B cell (primary cell): Measurements from ENCODE around the gene USP28. TPM values are rescaled to one million over a fixed set of nuclear protein-coding genes. Genes with fewer than 3 reads are reported as not detected.

ENCODE experiments used
- ATAC-seq: fragments of 200-7000 bp; cut with Tn5 transposase; one replicate; pipeline ENCODE4 v1.10.0; 2021; ENCODE audit warnings: low read depth, mild to moderate bottlenecking, moderate number of reproducible peaks, moderate library complexity
- CTCF ChIA-PET: fragments of 350-600 bp; sonication (Branson Sonifier 250); formaldehyde crosslinking; loops from one replicate; lab custom pipeline; 2021; ENCODE audit warnings: antibody characterized with exemption, inconsistent platforms; lab: Charles Lee
- POLR2A ChIA-PET: fragments of 350-600 bp; sonication (Branson Sonifier 250); formaldehyde crosslinking; loops from one replicate; lab custom pipeline; 2021; ENCODE audit warnings: antibody characterized with exemption; lab: Charles Lee
- DNase-seq: peaks from one replicate; pipeline ENCODE4 v3.0.0; 2013
- H2AFZ ChIP-seq: 2 replicates; pipeline ENCODE4 v1.6.1; 2012; ENCODE audit warnings: mild to moderate bottlenecking, low read depth, low read length; ENCODE audit not compliant: insufficient read depth, poor library complexity, severe bottlenecking
- H3K27ac ChIP-seq, 2 donors: 1 replicate in 1 of 2; 2 replicates in 1 of 2; pipeline ENCODE4 v1.5.1; 2012 to 2013; ENCODE audit warnings: low read length in 2 of 2, mild to moderate bottlenecking in 2 of 2, moderate library complexity in 1 of 2
- H3K27me3 ChIP-seq, 4 experiments: fragments of 200-600 bp in 1 of 4; sonication (generic) in 1 of 4; replicated peaks in 1 of 4; 1 replicate in 2 of 4; 2 replicates in 2 of 4; pipeline versions ENCODE4 v1.6.1 to v1.7.0; 2013 to 2016; ENCODE audit warnings: low read length in 3 of 4, mild to moderate bottlenecking in 2 of 4, mixed read lengths in 1 of 4, moderate library complexity in 1 of 4; ENCODE audit not compliant: insufficient read depth in 4 of 4, control insufficient read depth in 3 of 4; ENCODE audit errors: control extremely low read depth in 1 of 4
- H3K36me3 ChIP-seq, 2 experiments: replicated peaks in 1 of 2; 1 replicate in 1 of 2; 2 replicates in 1 of 2; pipeline versions ENCODE4 v1.6.1 to v1.7.1; 2013; ENCODE audit warnings: low read length in 1 of 2; ENCODE audit not compliant: insufficient read depth in 2 of 2, control insufficient read depth in 1 of 2; ENCODE audit errors: control extremely low read depth in 1 of 2, extremely low read depth in 1 of 2
- H3K4me1 ChIP-seq, 2 donors: fragments of 200-600 bp in 1 of 2; sonication (generic) in 1 of 2; 1 replicate in 1 of 2; 2 replicates in 1 of 2; pipeline versions ENCODE4 v1.5.1 to v1.6.1; 2013 to 2017; ENCODE audit warnings: low read length in 2 of 2; ENCODE audit not compliant: control insufficient read depth in 2 of 2, insufficient read depth in 2 of 2
- H3K4me2 ChIP-seq: replicated peaks from 2 replicates; pipeline ENCODE3; 2012; ENCODE audit warnings: mild to moderate bottlenecking, low read depth, low read length; ENCODE audit not compliant: poor library complexity, severe bottlenecking
- H3K4me3 ChIP-seq, 5 experiments: fragments of 200-600 bp in 1 of 5; sonication (generic) in 1 of 5; 1 replicate in 3 of 5; 2 replicates in 2 of 5; pipeline versions ENCODE4 v1.5.1 to v1.7.0; 2011 to 2016; ENCODE audit warnings: low read length in 4 of 5, mild to moderate bottlenecking in 4 of 5, low read depth in 2 of 5, control low read depth in 1 of 5, moderate library complexity in 1 of 5; ENCODE audit not compliant: insufficient read depth in 1 of 5; ENCODE audit errors: control extremely low read depth in 1 of 5, extremely low read depth in 1 of 5
- H3K79me2 ChIP-seq: fragments of 200-600 bp; sonication (generic); one replicate; pipeline ENCODE4 v1.6.0; 2016; ENCODE audit warnings: low read length; ENCODE audit not compliant: control insufficient read depth, insufficient read depth
- H3K9ac ChIP-seq: fragments of 200-600 bp; sonication (generic); 2 replicates; pipeline ENCODE4 v1.6.1; 2017; ENCODE audit warnings: mild to moderate bottlenecking, low read length, moderate library complexity
- H3K9me3 ChIP-seq, 3 donors: one replicate each; pipeline versions ENCODE4 v1.6.1 to v1.7.1; 2013; ENCODE audit warnings: low read length in 2 of 3; ENCODE audit not compliant: control insufficient read depth in 2 of 3, insufficient read depth in 1 of 3; ENCODE audit errors: control extremely low read depth in 1 of 3
- H4K20me1 ChIP-seq: 2 replicates; pipeline ENCODE4 v1.6.0; 2012; ENCODE audit warnings: mild to moderate bottlenecking, low read length; ENCODE audit not compliant: insufficient read depth, control insufficient read depth, poor library complexity, severe bottlenecking
- H3K27ac Mint-ChIP-seq: one replicate; pipeline ENCODE4 v1.8.0; 2021; ENCODE audit warnings: mixed read lengths
- H3K27me3 Mint-ChIP-seq: one replicate; pipeline ENCODE4 v1.8.0; 2021; ENCODE audit warnings: mixed read lengths
- H3K4me1 Mint-ChIP-seq: one replicate; pipeline ENCODE4 v1.8.0; 2021; ENCODE audit warnings: mixed read lengths
- H3K4me3 Mint-ChIP-seq: one replicate; pipeline ENCODE4 v1.8.0; 2021; ENCODE audit warnings: mixed read lengths
- H3K9me3 Mint-ChIP-seq: one replicate; pipeline ENCODE4 v1.8.0; 2022; ENCODE audit warnings: mixed read lengths; ENCODE audit not compliant: insufficient read depth
- EZH2 ChIP-seq: IDR thresholded peaks from 2 replicates; pipeline ENCODE4 v1.6.1; 2012; ENCODE audit warnings: borderline replicate concordance, low read depth, mild to moderate bottlenecking, moderate library complexity, low read length; ENCODE audit not compliant: insufficient read depth, poor library complexity, severe bottlenecking
- WGBS: methylation state at CpG from one replicate; pipeline ENCODE4 v1.1.5; 2013; ENCODE audit warnings: missing lambda C conversion rate; ENCODE audit not compliant: insufficient coverage; 5-methylcytosine and 5-hydroxymethylcytosine counted together
- intact Hi-C: fragments of 100-400 bp; cut with micrococcal nuclease; formaldehyde crosslinking; loops from one replicate; pipeline ENCODE4 v1.10.0; 2022
- polyA plus RNA-seq: library from polyadenylated mRNA; depleted of rRNA; stranded (reverse); fragments of >200 nt; gene quantifications from 2 replicates; pipeline ENCODE4 v1.2.3, GENCODE V29; 2012
- total RNA-seq, 2 donors: library from RNA; stranded (reverse); fragments of 120-200 nt in 1 of 2; gene quantifications; 1 replicate in 1 of 2; 2 replicates in 1 of 2; pipeline versions ENCODE4 v1.2.3 to v1.2.4, GENCODE V29; 2013 to 2022
- TF ChIP-seq, protein P1 (sequence below): fragments of 200-600 bp; IDR thresholded peaks from one replicate; pipeline ENCODE4 v1.8.0; 2022; ENCODE audit warnings: antibody characterized with exemption, mild to moderate bottlenecking

USP28 gene
- total and polyA plus RNA-seq, 2 donors (not counting 1 experiment from before 2014, with no cell fraction given) = 78.0 to 104 TPM

GRCh38 chr11:113904379-113905101, 29.2 kb upstream of the USP28 start, which contains the start of gene HTR3B:
TSS of gene HTR3B (plus strand) at chr11:113904796. CDS start at chr11:113904934, 138 bp downstream.
- Histone ChIP-seq H3K9me3 (peaks cover 0 to 1% (median 0%) of the 10 kb centered on the region in 3 donors), H2AFZ (no peak within 1 kb of the TSS), H3K79me2 (no peaks in the 10 kb centered on the region), H3K36me3 (no peaks in the 10 kb centered on the region), H3K27ac (no peak within 1 kb of the TSS), H3K4me1 (no peaks in the 10 kb centered on the region), H3K9ac (no peak within 1 kb of the TSS), H3K4me2 (no peak within 1 kb of the TSS), H3K4me3 (no peak within 1 kb of the TSS), H4K20me1 (no peaks in the 10 kb centered on the region), H3K27me3 (no peaks in the 10 kb centered on the region)
- ATAC-seq = no peak
- POLR2A ChIA-PET = no interaction called here
- no peak for TF ChIP-seq EZH2
- TF ChIP-seq, protein P1, sequence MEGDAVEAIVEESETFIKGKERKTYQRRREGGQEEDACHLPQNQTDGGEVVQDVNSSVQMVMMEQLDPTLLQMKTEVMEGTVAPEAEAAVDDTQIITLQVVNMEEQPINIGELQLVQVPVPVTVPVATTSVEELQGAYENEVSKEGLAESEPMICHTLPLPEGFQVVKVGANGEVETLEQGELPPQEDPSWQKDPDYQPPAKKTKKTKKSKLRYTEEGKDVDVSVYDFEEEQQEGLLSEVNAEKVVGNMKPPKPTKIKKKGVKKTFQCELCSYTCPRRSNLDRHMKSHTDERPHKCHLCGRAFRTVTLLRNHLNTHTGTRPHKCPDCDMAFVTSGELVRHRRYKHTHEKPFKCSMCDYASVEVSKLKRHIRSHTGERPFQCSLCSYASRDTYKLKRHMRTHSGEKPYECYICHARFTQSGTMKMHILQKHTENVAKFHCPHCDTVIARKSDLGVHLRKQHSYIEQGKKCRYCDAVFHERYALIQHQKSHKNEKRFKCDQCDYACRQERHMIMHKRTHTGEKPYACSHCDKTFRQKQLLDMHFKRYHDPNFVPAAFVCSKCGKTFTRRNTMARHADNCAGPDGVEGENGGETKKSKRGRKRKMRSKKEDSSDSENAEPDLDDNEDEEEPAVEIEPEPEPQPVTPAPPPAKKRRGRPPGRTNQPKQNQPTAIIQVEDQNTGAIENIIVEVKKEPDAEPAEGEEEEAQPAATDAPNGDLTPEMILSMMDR = no peak
- Mint-ChIP-seq H3K4me1 (peaks cover 1% of the 10 kb centered on the region), H3K9me3 (no peaks in the 10 kb centered on the region), H3K4me3 (no peak within 1 kb of the TSS), H3K27me3 (no peaks in the 10 kb centered on the region), H3K27ac (no peak within 1 kb of the TSS)
- CTCF ChIA-PET = interaction anchor here (0.6 to 7.4 kb wide), 4 partner anchors 8 to 356 kb away, joined by 3 to 52 read pairs (median 23); no protein-coding TSS in a partner anchor
- intact Hi-C loops = no loop called here
- WGBS = 80% methylated on average over 5 of the region's 6 CpGs
- DNase-seq = no peak

GRCh38 chr11:113901141-113901540, 25.8 kb upstream of the USP28 start:
- TF ChIP-seq EZH2 = no peak
- TF ChIP-seq, protein P1 = no peak
- Histone ChIP-seq H4K20me1 (no peaks in the 10 kb centered on the region), H3K9ac (no peak overlapping the region), H3K9me3 (peaks cover 0 to 1% (median 0%) of the 10 kb centered on the region in 3 donors), H2AFZ (no peak overlapping the region), H3K27me3 (no peaks in the 10 kb centered on the region), H3K4me2 (no peak overlapping the region), H3K4me3 (no peak overlapping the region), H3K27ac (no peak overlapping the region), H3K4me1 (peaks cover 4 to 8% of the 10 kb centered on the region in 2 donors), H3K36me3 (no peaks in the 10 kb centered on the region), H3K79me2 (no peaks in the 10 kb centered on the region)
- H3K9me3 Mint-ChIP-seq = no peaks in the 10 kb centered on the region
- DNase-seq = no peak
- no peak overlapping the region for H3K4me3 Mint-ChIP-seq
- ChIA-PET POLR2A (interaction anchor here (0.6 to 0.7 kb wide), 4 partner anchors 29 to 293 kb away, joined by 3 to 6 read pairs (median 4); no protein-coding TSS in a partner anchor), CTCF (interaction anchor here (0.7 to 5.5 kb wide), 7 partner anchors 10 to 364 kb away, joined by 3 to 43 read pairs (median 4); no protein-coding TSS in a partner anchor)
- no peaks in the 10 kb centered on the region for H3K27me3 Mint-ChIP-seq
- ATAC-seq = no peak
- H3K4me1 Mint-ChIP-seq = peaks cover 11% of the 10 kb centered on the region
- no CpG with 5 or more reads among the region's 2 CpGs for WGBS
- no peak overlapping the region for H3K27ac Mint-ChIP-seq
- intact Hi-C loops = no loop called here
